Stomach smooth muscle (tissue), 2 donors: Measurements from ENCODE around the gene RMI1.
"Not testable (repeated sequence)": the region's sequence is repeated elsewhere in the genome, so short reads cannot be mapped to it uniquely, and the experiment has no call there.

Experiments used
- H3K27ac ChIP-seq: one replicate; pipeline ENCODE4 v1.7.0; 2013; ENCODE audit warnings: mild to moderate bottlenecking, low read length, inconsistent platforms
- H3K27me3 ChIP-seq, 2 donors: one replicate each; pipeline ENCODE4 v1.7.0; 2013; ENCODE audit warnings: low read length in 2 of 2; ENCODE audit not compliant: insufficient read depth in 2 of 2, control insufficient read depth in 1 of 2
- H3K36me3 ChIP-seq, 2 donors: one replicate each; pipeline ENCODE4 v1.7.0; 2013; ENCODE audit warnings: low read length in 2 of 2; ENCODE audit not compliant: control insufficient read depth in 2 of 2, insufficient read depth in 2 of 2
- H3K4me1 ChIP-seq: one replicate; pipeline ENCODE4 v1.7.0; 2013; ENCODE audit warnings: low read length; ENCODE audit not compliant: control insufficient read depth, insufficient read depth
- H3K4me3 ChIP-seq, 2 donors: one replicate each; pipeline ENCODE4 v1.7.0; 2013; ENCODE audit warnings: low read length in 2 of 2
- H3K9ac ChIP-seq, 2 donors: one replicate each; pipeline ENCODE4 v1.7.0; 2013; ENCODE audit warnings: low read length in 2 of 2, mild to moderate bottlenecking in 1 of 2
- H3K9me3 ChIP-seq, 2 donors: one replicate each; pipeline ENCODE4 v1.7.0; 2013; ENCODE audit warnings: low read length in 2 of 2; ENCODE audit not compliant: control insufficient read depth in 2 of 2
- donor health status: healthy.
- donor health status: Pancreatic carcinoma.

RMI1 gene

GRCh38 chr9:84003246-84003645, 22.6 kb downstream of the RMI1 start:
- H3K4me1 ChIP-seq = no peaks in the 10 kb centered on the region
- no peak overlapping the region for H3K9ac ChIP-seq
- peaks cover 0 to 5% of the 10 kb centered on the region in 2 donors for H3K36me3 ChIP-seq
- H3K27ac ChIP-seq = no peak overlapping the region
- no peaks in the 10 kb centered on the region for H3K9me3 ChIP-seq
- H3K27me3 ChIP-seq = no peaks in the 10 kb centered on the region
- no peak overlapping the region for H3K4me3 ChIP-seq

- H3K4me3 ChIP-seq = no peak overlapping the region
Observed at GRCh38 chr9:84007662-84008061, 27.1 kb downstream of the RMI1 start.

GRCh38 chr9:84024041-84024575, 43.5 kb downstream of the RMI1 start:
- Histone ChIP-seq H3K9me3 (no peaks in the 10 kb centered on the region), H3K4me3 (no peak overlapping the region), H3K27ac (no peak overlapping the region), H3K9ac (no peak overlapping the region), H3K4me1 (no peaks in the 10 kb centered on the region), H3K27me3 (no peaks in the 10 kb centered on the region), H3K36me3 (no peaks in the 10 kb centered on the region)

More at GRCh38 chr9:84007662-84008061, 27.1 kb downstream of the RMI1 start:
- no peaks in the 10 kb centered on the region for H3K9me3 ChIP-seq
- H3K27ac ChIP-seq = no peak overlapping the region
- H3K36me3 ChIP-seq = peaks cover 0 to 2% of the 10 kb centered on the region in 2 donors
- H3K27me3 ChIP-seq = no peaks in the 10 kb centered on the region
- H3K9ac ChIP-seq = no peak overlapping the region
- no peaks in the 10 kb centered on the region for H3K4me1 ChIP-seq

- Histone ChIP-seq H3K9ac (no peak overlapping the region), H3K4me3 (no peak overlapping the region), H3K27me3 (no peaks in the 10 kb centered on the region), H3K9me3 (no peaks in the 10 kb centered on the region), H3K36me3 (no peaks in the 10 kb centered on the region), H3K27ac (no peak overlapping the region), H3K4me1 (no peaks in the 10 kb centered on the region)
Observed at GRCh38 chr9:84027201-84027600, 46.6 kb downstream of the RMI1 start.

GRCh38 chr9:84031534-84031933, 50.9 kb downstream of the RMI1 start:
- H3K27me3 ChIP-seq = no peaks in the 10 kb centered on the region
- no peak overlapping the region for H3K9ac ChIP-seq
- no peaks in the 10 kb centered on the region for H3K4me1 ChIP-seq
- no peaks in the 10 kb centered on the region for H3K36me3 ChIP-seq
- H3K27ac ChIP-seq = no peak overlapping the region
- H3K9me3 ChIP-seq = no peaks in the 10 kb centered on the region
- H3K4me3 ChIP-seq = no peak overlapping the region

- not testable (repeated sequence) for H3K4me1 ChIP-seq, H3K9ac ChIP-seq, H3K4me3 ChIP-seq, H3K27me3 ChIP-seq, H3K9me3 ChIP-seq, H3K27ac ChIP-seq, H3K36me3 ChIP-seq
Observed at GRCh38 chr9:84041857-84042256, 61.3 kb downstream of the RMI1 start.

- Histone ChIP-seq H3K36me3 (no peaks in the 10 kb centered on the region), H3K9ac (no peak overlapping the region), H3K9me3 (peaks cover 0 to 2% of the 10 kb centered on the region in 2 donors), H3K27me3 (no peaks in the 10 kb centered on the region), H3K4me3 (no peak overlapping the region), H3K27ac (no peak overlapping the region), H3K4me1 (no peaks in the 10 kb centered on the region)
Observed at GRCh38 chr9:84045481-84046097, 65.0 kb downstream of the RMI1 start.
